ENCODE results near the gene PACS1.

The PACS1 gene

DNA sequence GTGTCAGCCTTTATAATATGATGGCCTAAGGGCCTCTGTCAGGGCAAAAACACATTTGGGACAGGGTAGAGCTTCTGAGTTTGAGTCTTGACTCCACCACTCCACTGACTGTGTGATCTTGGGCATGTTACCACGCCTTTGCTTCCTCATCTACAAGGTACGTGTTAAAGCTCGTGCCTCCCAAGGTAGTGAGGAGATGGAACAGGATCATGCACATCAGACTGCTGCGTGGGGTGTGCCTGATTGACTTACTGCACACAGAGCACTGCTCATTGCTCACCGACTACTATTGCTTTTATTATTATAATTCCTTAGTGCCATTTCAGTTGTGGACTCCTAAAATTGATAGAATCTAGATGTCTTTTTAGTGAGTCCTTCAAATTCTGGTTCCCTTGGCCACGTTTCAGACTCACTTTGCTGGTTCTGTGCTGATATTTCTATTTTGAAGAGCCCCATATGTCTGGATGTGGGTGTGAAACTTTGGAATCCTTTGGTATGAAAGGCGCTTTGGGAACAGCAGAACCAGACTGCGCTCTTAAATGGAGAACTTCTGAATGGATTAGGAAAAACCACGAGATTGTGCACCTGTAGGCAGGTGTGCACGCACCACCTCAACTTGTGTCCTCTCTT lies 154.3 kb downstream of the PACS1 start:
- DNase-seq (ENCODE audit: low read depth in 2 of 2) = no peak

DNA sequence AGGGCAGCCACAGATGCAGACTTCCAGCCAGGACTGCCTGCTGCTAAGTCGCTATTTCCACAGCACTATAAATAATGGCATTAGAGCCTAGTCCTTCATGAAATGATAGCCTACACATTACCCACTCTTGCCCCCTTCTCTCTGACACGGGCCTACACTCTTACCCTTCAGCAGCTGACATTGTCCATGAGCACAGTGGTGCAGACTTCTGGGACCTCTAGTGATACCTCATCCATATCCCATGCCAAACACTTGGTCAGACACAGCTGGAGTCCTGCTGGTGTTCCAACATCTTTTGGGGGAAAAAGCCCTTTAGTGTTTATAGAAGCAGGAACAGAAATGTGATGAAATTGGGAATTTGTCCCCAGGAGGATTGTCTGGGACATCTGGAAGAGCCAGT lies 155.0 kb downstream of the PACS1 start:
- no peak for DNase-seq (ENCODE audit: low read depth in 2 of 2)

DNA sequence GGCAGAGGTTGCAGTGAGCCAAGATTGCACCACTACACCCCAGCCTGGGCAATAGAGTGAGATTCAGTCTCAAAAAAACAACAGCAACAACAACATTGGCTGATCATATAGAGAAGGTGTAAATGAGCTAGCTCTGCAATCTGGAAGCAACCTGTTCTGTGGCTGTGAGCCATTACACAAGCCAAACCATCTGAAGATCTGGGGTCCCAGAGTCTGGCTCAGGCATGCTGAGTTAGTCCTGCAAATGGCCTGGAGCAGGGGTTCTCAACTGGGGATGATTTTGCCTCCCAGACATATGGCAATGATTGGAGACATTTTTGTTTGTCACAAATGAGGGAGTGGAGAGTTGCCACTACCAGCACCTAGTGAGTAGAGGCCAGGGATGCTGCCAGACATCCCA lies 156.0 kb downstream of the PACS1 start:
- DNase-seq (ENCODE audit: low read depth in 2 of 2) = no peak

DNA sequence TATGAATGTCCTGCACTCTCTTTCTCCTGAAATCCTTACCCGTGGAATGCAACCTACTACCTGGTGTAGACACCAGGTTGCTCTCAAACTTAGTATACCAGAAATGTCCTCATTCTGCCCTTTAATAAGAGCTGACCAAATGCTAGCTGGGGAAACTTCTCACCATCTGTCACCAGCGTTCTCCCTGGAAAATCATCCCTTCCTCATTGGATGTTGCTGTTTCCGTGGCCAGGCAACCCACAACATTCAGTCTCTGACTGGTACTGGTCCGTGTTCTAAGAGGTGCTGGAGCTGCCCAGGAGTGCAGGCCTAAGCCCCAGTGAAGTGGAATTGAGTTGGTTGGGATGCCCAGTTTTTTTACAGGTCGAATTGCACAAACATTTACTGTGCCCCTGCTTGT lies 157.6 kb downstream of the PACS1 start:
- no peak for DNase-seq (ENCODE audit: low read depth in 2 of 2)

DNA sequence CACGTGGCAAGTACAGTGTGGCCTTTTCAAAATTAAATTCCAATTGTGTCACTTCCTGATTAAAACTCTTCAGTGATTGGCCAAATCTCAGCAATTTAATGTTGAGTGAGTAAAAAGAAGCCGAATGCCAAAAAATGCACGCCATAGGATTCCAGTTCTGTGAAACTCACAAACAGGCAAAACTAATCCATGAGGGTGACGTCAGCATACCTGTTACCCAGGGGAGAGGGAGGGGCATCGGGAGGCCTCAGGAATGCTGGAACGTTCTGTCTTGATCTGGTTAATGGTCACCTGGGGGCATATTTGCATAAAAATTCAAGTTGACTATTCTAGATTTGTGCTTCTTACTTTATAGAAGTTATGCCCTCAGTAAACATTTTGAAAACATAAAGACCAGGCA lies 158.4 kb downstream of the PACS1 start:
- no peak for DNase-seq (ENCODE audit: low read depth in 2 of 2)

DNA sequence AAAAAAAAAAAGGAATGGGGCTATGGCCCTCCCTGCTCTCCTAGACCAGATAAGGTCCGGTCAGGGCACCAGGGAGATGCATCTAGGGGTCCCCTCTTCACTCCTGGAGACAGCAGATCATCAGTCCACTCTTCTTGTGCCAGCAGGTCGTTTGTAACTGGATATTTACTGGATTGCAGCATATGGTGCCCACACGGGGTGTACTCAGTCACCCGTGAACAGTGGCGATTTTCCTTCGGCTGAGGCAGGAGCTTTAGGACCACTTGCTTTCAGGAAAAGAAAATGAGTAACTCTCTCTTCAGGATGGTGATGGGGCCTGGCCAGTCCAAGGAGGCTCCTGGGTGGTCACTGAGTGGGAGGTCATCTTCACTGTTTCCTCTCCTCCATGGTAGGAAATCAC lies 160.1 kb downstream of the PACS1 start:
- DNase-seq (ENCODE audit: low read depth in 2 of 2) = no peak

DNA sequence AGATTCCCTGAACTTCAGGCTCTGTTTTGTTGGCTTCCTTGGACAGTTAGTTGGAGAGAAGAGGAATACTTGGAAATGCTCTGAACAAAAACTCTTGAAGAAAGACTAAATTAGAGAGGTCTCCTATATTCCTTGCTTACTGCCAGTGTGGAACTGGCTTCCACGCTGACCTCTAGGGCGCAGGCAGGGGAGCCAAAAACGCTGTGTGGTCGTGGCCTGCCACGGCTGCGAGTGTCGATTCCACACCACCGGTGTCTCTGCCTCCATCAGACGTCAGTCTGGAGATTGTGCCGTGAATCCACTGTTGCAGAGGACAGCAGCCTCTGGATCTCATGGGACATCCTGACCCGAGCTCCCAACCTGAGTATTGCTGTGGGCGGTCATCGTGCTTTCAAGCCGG lies 160.9 kb downstream of the PACS1 start:
- DNase-seq (ENCODE audit: low read depth in 2 of 2) = no peak

DNA sequence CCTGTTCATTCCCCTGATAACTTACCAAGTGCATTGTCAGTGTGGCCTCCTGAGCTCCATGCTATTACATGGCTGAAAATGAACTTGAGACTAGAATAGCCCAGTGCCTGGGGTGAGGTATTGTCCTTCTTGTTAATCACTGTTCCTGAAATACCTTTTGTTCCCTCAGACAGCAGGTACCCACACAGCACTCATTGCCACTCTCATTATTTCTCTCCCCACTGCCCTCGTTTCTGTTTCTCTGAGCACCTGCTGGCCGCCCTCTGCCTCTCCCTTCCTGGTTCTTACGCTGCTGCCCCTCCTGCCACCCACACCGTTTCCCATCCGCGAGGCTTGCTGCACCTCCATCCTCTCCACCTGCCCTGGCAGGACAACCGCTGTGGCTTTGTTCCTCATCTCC lies 161.5 kb downstream of the PACS1 start:
- DNase-seq (ENCODE audit: low read depth in 2 of 2) = no peak

DNA sequence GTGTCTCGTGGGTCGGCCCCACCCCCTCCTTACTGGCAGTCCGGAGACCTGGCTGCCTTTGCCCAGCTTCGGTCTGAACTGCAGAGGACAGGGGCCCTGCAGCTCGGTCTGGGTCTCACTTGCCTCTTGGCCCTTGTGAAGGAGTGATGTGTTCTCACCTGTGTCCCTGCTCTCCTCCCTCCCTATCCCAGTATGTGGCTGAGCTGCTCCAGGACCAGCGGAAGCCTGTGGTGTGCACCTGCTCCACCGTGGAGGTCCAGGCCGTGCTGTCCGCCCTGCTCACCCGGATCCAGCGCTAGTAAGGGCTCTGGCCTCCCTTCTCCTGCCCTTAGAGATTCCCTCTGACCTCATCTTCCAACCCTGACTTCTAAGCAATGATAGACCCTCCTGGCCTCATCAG lies 162.7 kb downstream of the PACS1 start:
- no peak for DNase-seq (ENCODE audit: low read depth in 2 of 2)

DNA sequence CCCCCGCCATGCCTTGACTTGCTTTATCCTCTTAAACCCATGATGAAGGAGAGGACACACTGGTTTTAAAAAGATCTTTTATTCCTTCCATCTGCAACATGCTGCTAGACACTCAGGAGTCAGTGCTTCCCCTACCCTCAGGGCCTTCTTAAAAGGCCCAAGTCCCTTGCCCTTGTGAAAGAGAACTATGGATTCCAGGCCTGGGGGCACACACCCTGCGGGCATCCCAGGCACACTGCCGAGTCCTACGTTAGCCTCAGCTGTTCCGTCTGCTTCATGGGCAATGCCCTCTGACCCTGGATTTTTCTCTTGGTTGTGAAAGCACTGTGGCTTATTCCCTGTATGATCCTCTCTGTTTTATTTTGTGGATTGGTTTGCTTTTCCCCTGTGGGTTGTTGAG lies 163.2 kb downstream of the PACS1 start:
- DNase-seq (ENCODE audit: low read depth in 2 of 2) = no peak

DNA sequence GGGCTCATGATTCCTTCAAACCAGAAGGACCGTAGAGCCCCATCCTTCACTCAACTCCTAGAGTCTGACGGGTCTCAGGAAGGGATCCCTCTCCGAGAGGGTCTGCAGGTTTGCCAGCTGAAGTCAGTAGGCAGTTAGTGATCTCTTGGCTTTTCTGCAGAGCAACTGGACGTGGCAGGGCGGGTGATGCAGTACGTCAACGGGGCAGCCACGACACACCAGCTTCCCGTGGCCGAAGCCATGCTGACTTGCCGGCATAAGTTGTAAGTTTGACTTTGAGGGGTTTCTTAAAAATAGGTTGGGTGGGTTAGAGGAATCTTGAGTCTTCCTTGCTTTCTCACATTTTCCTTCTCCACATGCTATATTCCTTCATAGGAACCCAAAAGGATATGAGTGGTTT lies 165.1 kb downstream of the PACS1 start:
- no peak for DNase-seq (ENCODE audit: low read depth in 2 of 2)

DNA sequence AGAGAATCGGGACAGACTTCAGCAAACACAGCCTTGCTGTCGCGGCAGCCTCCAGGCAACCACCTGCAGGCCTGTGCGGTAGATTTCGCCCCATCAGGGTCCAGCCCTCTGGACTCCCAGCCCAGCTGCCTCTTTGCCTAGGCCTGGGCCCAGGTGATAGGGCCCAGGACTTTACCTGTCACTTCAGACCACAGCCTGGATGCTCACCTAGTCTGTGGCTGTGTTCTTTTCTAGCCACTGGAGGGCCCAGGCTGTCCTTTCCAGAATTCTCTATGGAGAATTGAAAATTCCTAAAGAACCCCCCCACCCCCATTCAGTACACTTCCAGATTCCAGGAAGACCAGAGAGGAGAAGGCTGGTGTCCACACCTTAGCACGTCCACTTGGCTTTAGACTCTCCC lies 167.8 kb downstream of the PACS1 start:
- DNase-seq (ENCODE audit: low read depth in 2 of 2) = no peak

DNA sequence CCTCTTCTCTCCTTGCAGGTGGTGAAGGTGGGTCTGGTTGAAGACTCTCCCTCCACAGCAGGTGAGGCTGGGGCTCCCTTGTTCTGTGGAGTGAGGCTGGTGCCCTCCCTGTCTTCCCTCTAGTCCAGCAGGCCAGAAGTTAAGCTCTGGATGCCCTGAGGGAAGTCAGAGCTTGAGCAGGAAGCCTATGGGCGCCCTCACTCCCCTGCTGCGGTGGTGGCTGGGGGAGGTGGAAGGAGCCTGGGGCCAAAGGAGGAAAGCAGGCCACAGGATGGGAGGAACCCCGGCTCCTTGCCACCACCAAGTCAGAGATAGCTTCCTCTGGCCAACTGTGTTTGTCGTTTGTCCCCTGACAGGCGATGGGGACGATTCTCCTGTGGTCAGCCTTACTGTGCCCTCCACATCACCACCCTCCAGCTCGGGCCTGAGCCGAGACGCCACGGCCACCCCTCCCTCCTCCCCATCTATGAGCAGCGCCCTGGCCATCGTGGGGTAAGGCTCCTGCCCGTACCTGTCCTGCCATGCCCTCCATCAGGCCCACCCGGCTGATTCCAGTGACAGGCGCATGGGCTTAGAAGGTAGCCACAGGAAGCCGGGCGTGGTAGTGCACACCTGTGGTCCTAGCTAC lies 168.8 kb downstream of the PACS1 start:
- DNase-seq (ENCODE audit: low read depth in 2 of 2) = no peak

DNA sequence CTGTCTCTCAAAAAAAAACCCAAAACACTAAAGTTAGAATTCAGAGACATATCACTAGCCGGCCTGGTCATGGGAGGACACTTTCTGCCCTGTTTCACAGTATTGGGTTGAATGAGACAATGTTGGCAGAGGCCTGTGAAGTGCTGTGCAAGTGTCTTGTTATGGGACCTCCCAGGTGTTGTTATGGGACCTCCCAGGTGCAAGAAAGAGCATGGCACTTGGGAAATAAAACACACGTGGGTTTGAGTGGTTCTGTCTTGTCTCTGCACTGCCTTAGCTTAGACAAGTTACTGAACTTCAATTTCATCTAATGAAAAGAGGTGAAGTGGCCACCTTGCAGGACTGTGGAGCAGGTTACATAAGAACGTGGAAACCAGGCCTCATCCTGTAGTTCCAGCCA lies 169.4 kb downstream of the PACS1 start:
- DNase-seq (ENCODE audit: low read depth in 2 of 2) = no peak

DNA sequence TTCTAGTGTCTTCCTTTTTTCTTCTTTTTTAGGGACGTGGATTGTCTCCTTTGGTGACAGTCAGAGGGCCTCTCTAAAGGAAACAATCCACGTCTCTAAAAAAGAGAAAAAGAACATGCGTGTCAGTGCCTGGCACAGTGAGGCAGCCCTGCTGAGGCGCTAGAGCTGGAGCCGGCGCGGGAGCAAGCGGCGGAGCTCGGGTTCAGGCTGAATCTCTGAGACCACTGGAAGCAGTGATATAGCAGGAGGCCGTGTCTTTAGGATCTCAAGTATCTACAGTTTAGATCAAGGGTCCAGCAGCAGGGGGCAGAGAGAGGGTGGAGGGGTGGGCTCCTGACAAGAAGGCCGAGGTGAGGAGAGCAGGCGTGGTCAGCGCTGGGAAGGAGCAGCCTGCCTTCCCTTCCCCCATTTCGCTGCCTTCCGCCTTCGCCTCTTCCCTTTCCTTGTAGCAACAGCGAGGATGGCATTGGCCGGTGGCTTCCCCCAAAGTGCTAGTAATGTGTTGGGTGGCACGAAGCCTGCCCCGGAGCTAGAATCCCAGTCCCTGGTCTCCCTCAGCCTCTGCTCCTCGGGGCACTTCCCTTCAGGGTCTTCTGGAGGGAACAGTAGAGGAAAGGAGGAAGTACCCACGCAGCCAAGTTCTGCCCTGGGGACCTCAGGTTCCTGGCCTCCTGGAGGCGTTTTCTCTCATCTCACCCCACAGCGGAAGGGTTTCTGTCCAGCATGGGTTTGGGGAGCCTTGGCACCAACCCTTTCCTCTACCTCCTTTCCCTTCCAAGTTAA lies 170.1 kb downstream of the PACS1 start:
- no peak for DNase-seq (ENCODE audit: low read depth in 2 of 2)

DNA sequence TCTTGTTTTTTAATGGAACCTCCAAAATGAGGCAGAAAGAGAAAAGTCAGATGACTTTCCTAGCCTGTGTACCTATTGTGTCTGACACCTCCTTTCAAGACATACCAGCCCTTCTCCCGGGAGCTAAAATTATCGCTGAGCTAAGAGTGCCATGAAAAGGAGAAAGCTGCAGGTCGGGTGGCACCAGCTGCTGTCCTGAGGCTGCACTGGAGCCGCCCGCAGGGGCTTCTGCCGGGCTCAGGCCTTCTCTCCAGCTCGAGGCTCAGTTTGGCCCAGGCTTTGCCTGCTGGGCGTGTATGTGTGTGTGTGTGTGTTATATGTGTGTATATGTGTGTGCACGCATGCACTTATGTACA lies 170.7 kb downstream of the PACS1 start:
- DNase-seq (ENCODE audit: low read depth in 2 of 2) = no peak

DNA sequence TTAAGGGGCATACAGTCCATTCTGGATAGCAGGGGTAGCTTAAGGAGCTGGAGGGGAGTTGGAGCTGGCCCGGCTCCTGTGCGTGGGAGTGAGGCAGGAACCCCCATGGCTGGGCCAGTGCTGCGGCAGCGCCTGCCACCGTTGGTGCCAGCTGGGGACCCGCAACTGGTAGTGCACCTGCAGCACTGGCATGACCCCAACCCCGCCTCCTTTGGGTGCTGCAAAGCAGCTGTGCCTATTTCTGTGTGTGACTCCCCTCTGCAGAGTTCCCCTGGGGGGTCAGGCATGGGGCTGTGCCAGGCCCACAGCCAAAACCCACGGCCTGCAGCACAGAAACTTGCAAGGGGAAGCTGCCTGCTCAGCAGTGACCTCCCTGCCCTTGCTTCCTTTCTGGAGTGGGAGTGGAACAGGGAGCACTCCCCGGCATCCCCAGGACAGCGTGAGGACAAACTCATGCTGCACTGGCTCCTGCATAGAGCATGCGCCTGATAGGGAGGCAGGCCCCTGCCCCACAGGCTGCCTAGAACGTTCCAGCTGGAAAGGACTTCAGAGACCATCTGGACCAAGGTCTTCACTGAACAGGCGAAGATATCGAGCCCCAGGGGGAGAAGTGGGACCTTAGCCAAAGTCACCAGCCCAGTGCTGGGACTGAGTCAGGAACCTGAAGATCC lies 172.2 kb downstream of the PACS1 start:
- DNase-seq (ENCODE audit: low read depth in 2 of 2) = no peak

DNA sequence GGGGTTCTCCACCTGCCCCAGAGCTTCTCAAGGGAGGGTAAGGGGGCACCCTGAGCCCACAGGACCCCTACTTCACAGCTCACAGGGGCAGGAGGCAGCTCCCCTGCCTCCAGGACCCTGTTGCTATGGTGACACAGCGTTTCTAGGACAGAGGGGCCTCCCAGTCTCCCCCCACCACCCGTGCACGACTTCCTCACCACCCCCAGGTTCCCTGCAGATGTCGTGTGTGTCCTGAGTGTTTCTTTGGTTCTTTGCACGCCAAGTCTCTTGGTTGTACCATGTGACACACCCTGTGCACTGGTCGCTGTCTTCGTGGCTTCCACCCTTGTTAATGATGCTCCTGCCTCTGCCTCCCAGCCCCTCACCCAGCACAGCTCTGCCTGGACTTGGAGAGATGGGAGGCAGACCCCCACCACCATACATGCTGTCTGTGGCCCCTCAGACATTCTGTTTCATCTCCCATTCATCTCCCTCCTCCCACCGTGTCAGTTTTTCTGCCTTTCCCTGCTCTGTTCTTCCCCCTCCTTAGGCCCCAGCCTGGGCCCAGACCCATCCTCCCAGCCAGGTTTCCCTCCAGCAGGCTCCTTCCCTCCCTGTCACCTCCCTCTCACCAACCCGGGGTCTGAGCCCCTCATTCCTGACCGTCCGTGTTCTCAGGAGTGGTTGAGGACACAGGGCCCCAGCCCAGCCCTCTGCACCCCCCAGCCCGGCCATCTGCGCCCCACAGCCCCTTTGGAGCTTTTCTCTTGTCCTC lies 173.9 kb downstream of the PACS1 start:
- DNase-seq (ENCODE audit: low read depth in 2 of 2) = no peak

DNA sequence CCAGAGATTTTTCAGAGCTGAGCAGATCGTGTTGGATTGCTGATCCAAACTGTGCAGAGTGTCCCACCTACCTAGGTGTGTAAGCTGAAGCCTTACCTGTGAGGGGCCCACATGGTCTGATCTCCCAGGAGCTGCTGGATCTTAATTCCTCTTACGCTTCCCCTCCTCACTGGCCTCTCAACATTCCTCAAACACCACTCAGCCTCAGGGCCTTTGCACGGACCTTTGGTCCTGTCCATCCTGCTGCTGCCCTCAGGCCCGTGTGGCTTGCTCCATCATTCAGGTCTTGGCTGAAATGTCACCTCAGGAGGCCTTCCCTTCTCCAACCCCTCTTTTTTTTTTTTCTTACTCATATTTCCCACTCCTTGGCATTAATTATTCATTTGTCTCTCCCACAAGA lies 177.2 kb downstream of the PACS1 start:
- DNase-seq (ENCODE audit: low read depth in 2 of 2) = no peak

DNA sequence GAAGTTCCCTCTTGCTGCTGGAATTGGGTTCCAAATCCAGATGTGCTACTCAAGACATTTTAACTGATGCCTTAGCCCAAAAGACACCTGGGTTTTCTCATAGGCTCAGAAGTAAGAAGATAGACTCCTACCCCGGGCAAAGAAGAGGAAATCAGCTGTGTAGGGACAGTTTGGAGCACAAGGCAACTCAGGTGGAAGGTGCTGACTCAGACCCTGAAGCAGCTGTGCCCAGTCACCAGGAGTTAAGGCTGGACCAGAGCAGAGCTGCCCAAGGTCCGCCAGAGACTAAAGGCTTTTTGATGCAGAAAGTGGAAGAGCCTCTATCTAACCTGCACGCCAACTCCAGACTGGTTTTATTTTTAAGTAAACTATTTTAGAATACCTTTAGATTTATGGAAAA lies 177.7 kb downstream of the PACS1 start:
- DNase-seq (ENCODE audit: low read depth in 2 of 2) = no peak

DNA sequence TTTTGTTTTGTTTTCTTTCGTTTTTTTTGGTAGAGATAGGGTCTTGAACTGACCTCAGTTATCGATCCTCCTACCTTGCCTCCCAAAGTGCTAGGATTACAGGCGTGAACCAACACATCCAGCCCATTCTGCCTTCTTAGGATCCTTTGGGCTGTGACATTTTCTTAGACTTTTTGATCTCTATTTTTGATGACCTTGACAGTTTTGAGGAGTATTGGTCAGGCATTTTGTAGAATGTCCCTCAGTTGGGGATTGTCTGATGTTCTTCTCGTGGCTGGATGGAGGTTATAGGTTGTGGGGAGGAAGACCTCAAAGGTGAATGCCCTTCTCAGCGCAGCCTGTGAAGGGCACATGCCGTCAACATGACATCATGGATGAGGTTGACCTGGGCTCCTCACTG lies 178.8 kb downstream of the PACS1 start:
- DNase-seq (ENCODE audit: low read depth in 2 of 2) = no peak

DNA sequence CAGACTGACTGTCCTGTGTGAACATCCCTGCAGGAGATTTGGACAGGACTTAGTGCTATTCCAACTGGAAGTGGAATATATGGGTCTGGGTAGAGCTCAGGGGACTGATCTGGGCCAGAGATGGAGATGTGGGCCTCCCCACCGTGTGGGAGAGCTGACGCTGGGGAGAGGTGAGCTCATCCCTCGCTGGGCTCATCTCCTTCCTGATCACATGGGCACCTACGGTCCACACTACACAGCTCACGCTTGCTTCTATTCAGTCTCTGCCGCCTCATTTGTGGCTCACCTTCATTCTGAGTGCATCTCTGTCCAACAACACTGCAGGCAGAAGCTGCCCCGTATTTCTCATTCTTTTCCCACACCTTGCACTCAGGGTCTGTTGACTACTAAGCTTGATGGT lies 181.7 kb downstream of the PACS1 start:
- no peak for DNase-seq (ENCODE audit: low read depth in 2 of 2)
